ENCODE data around the gene DSTN. TPM values are rescaled to one million over a fixed set of nuclear protein-coding genes. Genes with fewer than 3 reads are reported as not detected.

Gene DSTN
- total and polyA plus RNA-seq, 9 of the 15 experiments (the other 6 are each of a cell fraction or from before 2014, with no cell fraction given) = 25.7 to 88.3 (median 61.0) TPM

GRCh38 chr20:17536944-17537444 lies 32.9 kb upstream of the DSTN start:
- no peak overlapping the region for H3K4me3 ChIP-seq
- H3K27ac ChIP-seq (ENCODE audit: extremely low read depth, low read depth, low read length) = no peak overlapping the region
- WGBS (ENCODE audit: insufficient coverage, low coverage, missing lambda C conversion rate) = 21% methylated on average over 6 of the region's 6 CpGs
- no TSS peak for BruUV-seq (replicated peaks)
- H3K79me2 ChIP-seq (ENCODE audit: control insufficient read depth, insufficient read depth, low read length) = no peaks in the 10 kb centered on the region
- peak overlapping the region; percentile 57 for H2AFZ ChIP-seq (ENCODE audit: low read depth, low read length)
- CTCF ChIA-PET (ENCODE audit: low intra/inter-chr PET ratio) = interaction anchor here (1.1 to 3.0 kb wide), 4 partner anchors 32 to 739 kb away, joined by 3 to 23 read pairs (median 4); no protein-coding TSS in a partner anchor
- no peak overlapping the region for H3K4me2 ChIP-seq (ENCODE audit: insufficient read depth, low read length)
- POLR2A ChIA-PET = interaction anchor here (1.2 kb wide), 1 partner anchor 78 kb away, joined by 5 read pairs; no protein-coding TSS in a partner anchor
- no peaks in the 10 kb centered on the region for H3K9me3 ChIP-seq (replicated peaks; ENCODE audit: control insufficient read depth, insufficient read depth, low read depth, low read length)
- H3K36me3 ChIP-seq (ENCODE audit: control insufficient read depth, insufficient read depth, low read length) = no peaks in the 10 kb centered on the region
- DNase-seq (ENCODE audit: extremely low read depth in 1 of 4, low spot score in 3 of 4) (peak; percentile 68 to 77 (median 72)), FAIRE-seq (peak; percentile 93), ATAC-seq (peak; percentile 99)
- intact Hi-C loops (cut with micrococcal nuclease) = loop anchor here (1.0 to 10.0 kb wide), 3 partner anchors 80 to 458 kb away; no protein-coding TSS in a partner anchor
- H4K20me1 ChIP-seq (replicated peaks; ENCODE audit: control insufficient read depth, insufficient read depth, low read length) = no peaks in the 10 kb centered on the region
- no peak overlapping the region for H3K9ac ChIP-seq (ENCODE audit: insufficient read depth in 1 of 2, low read depth in 2 of 2, low read length in 2 of 2)
- H3K9me1 ChIP-seq (ENCODE audit: control insufficient read depth, insufficient read depth, low read length) = no peaks in the 10 kb centered on the region
- in situ Hi-C loops (cut with MboI) = no loop called here
- H3K27me3 ChIP-seq (ENCODE audit: control insufficient read depth in 2 of 2, insufficient read depth in 2 of 2, low read length in 2 of 2) = no peaks in the 10 kb centered on the region
- no peaks in the 10 kb centered on the region for H3K4me1 ChIP-seq (replicated peaks in 1 of 2; ENCODE audit: control insufficient read depth in 2 of 2, insufficient read depth in 2 of 2, low read length in 2 of 2)
- TF ChIP-seq TEAD2 (tag; IDR thresholded peaks at IDR 0.05) = peak; percentile 63; the same call in 1 of the 2 replicates
- peak; percentile 82 for TF ChIP-seq L3MBTL2 (IDR thresholded peaks at IDR 0.05)
- TF ChIP-seq TEAD4 (IDR thresholded peaks at IDR 0.05; ENCODE audit: low read length) = peak; percentile 43; the same call in 1 of the 2 replicates
- no peak for TF ChIP-seq TEAD4 (CRISPR knock-in tag; IDR thresholded peaks at IDR 0.05; ENCODE audit: borderline replicate concordance)
- TF ChIP-seq STAG1 (CRISPR knock-in tag; IDR thresholded peaks at IDR 0.05; ENCODE audit: borderline replicate concordance) = peak; percentile 55; the same call in 1 of the 2 replicates
- peak; percentile 63 to 74; a peak in 3 of 4 replicates for TF ChIP-seq MNT (conservative IDR thresholded peaks at IDR 0.05)
- 0 out of 2 replicates have a peak, but pooled peaks have one; percentile 8 for TF ChIP-seq ZNF316 (IDR thresholded peaks at IDR 0.05)
- peak; percentile 89 for TF ChIP-seq MYC (IDR thresholded peaks at IDR 0.05; ENCODE audit: low read depth, low read length)
- TF ChIP-seq MYC (CRISPR knock-in tag; IDR thresholded peaks at IDR 0.05; ENCODE audit: borderline replicate concordance, low read depth) = no peak
- peak in 1 of 2 experiments; percentile 24; a peak in 1 of 4 replicates for TF ChIP-seq RCOR1 (IDR thresholded peaks at IDR 0.05; ENCODE audit: borderline replicate concordance in 1 of 2, low read depth in 2 of 2, low read length in 2 of 2)
- TF ChIP-seq CXXC5 (CRISPR knock-in tag; IDR thresholded peaks at IDR 0.05) = no peak
- no peak for TF ChIP-seq ETS2 (tag; IDR thresholded peaks at IDR 0.05; ENCODE audit: borderline replicate concordance, poor library complexity, severe bottlenecking)
- TF ChIP-seq CSDE1 (IDR thresholded peaks at IDR 0.05) = no peak
- no peak for TF ChIP-seq ZSCAN29 (IDR thresholded peaks at IDR 0.05)
- peak; percentile 46 for TF ChIP-seq NFE2 (IDR thresholded peaks at IDR 0.05; ENCODE audit: low read depth)
- peak; percentile 80 for TF ChIP-seq DEAF1 (CRISPR knock-in tag; IDR thresholded peaks at IDR 0.05)
- peak; percentile 51 to 96; a peak in 3 of 4 replicates for TF ChIP-seq TEAD1 (CRISPR knock-in tag; IDR thresholded peaks at IDR 0.05)
- 0 out of 2 replicates have a peak, but pooled peaks have one; percentile 25 for TF ChIP-seq MYNN (IDR thresholded peaks at IDR 0.05)
- no peak for TF ChIP-seq MYNN (CRISPR knock-in tag; IDR thresholded peaks at IDR 0.05)
- TF ChIP-seq C11orf30 (IDR thresholded peaks at IDR 0.05; ENCODE audit: low read depth) = peak; percentile 51
